HCT116 (cell line): ENCODE measurements around the gene ZNF784. TPM values are rescaled to one million over a fixed set of nuclear protein-coding genes. Genes with fewer than 3 reads are reported as not detected.

Experiments
- ATAC-seq: fragments of 200-7000 bp; cut with Tn5 transposase; 2 replicates; pipeline ENCODE4 v1.9.1; 2020; ENCODE audit warnings: mild to moderate bottlenecking, moderate library complexity
- BruUV-seq: library from RNA; stranded (reverse); fragments of 400-500 nt; replicated peaks from 2 replicates; lab custom pipeline; 2021; lab: Mats Ljungman, UMichigan
- CTCF ChIA-PET: fragments of 300-600 bp; sonication (Branson Sonifier 250); formaldehyde crosslinking; loops from one replicate; lab custom pipeline; 2021; ENCODE audit warnings: antibody characterized with exemption; lab: Charles Lee
- POLR2A ChIA-PET: fragments of 300-600, 350-600 bp; sonication (Branson Sonifier 250); formaldehyde crosslinking; loops from one replicate; lab custom pipeline; 2021; ENCODE audit warnings: antibody characterized with exemption; lab: Charles Lee
- RAD21 ChIA-PET, 2 experiments: fragments of 300-600 bp; sonication (Branson Sonifier 250); formaldehyde crosslinking; loops; one replicate each; lab custom pipeline; 2023; ENCODE audit warnings: low total read pairs in 2 of 2; ENCODE audit not compliant: uncharacterized antibody in 2 of 2, unreplicated experiment in 2 of 2, low non-redundant PET in 1 of 2; lab: Charles Lee
- DNase-seq: peaks from one replicate; pipeline ENCODE4 v3.0.0-alpha.2; 2010; ENCODE audit warnings: low read depth, low spot score
- H2AFZ ChIP-seq: fragments of 200-600 bp; shearing (Covaris generic), sonication (generic); 2 replicates; pipeline ENCODE4 v1.6.1; 2017; ENCODE audit warnings: low read depth, mixed run types, mixed read lengths, antibody characterized with exemption, low read length; ENCODE audit not compliant: poor library complexity, severe bottlenecking
- H3K27ac ChIP-seq: 2 replicates; pipeline ENCODE4 v1.5.1; 2012; ENCODE audit warnings: low read depth, low read length
- H3K27me3 ChIP-seq: fragments of 200-600 bp; sonication (generic); 2 replicates; pipeline ENCODE4 v1.6.1; 2016; ENCODE audit warnings: mixed run types, low read length, mixed read lengths; ENCODE audit not compliant: insufficient read depth
- H3K36me3 ChIP-seq, 2 experiments: fragments of 200-500 bp in 1 of 2; fragments of 200-600 bp in 1 of 2; sonication (Bioruptor generic) in 1 of 2; sonication (generic) in 1 of 2; 2 replicates each; pipeline versions ENCODE4 v1.5.1 to v1.6.1; 2014 to 2016; ENCODE audit warnings: low read length in 2 of 2, inconsistent platforms in 1 of 2, mixed read lengths in 1 of 2, mixed run types in 1 of 2; ENCODE audit not compliant: insufficient read depth in 2 of 2, control insufficient read depth in 1 of 2
- H3K4me1 ChIP-seq, 2 experiments: fragments of 200-600 bp in 1 of 2; sonication (generic) in 1 of 2; 2 replicates each; pipeline versions ENCODE4 v1.5.1 to v1.6.1; 2012 to 2017; ENCODE audit warnings: low read length in 2 of 2, inconsistent platforms in 1 of 2, mild to moderate bottlenecking in 1 of 2, mixed read lengths in 1 of 2, mixed run types in 1 of 2, moderate library complexity in 1 of 2; ENCODE audit not compliant: insufficient read depth in 2 of 2, control insufficient read depth in 1 of 2
- H3K4me2 ChIP-seq: fragments of 200-600 bp; sonication (generic); 2 replicates; pipeline ENCODE4 v1.6.1; 2017; ENCODE audit warnings: mixed run types, low read length, mixed read lengths
- H3K4me3 ChIP-seq, 2 experiments: fragments of 200-600 bp in 1 of 2; sonication (generic) in 1 of 2; replicated peaks in 1 of 2; 2 replicates each; pipeline ENCODE4 v1.5.1; 2011 to 2016; ENCODE audit warnings: low read length in 2 of 2, control low read depth in 1 of 2, low read depth in 1 of 2, mild to moderate bottlenecking in 1 of 2, mixed read lengths in 1 of 2, mixed run types in 1 of 2
- H3K79me2 ChIP-seq: fragments of 200-600 bp; sonication (generic); 2 replicates; pipeline ENCODE4 v1.6.1; 2017; ENCODE audit warnings: mild to moderate bottlenecking, mixed run types, low read length, moderate library complexity, mixed read lengths; ENCODE audit not compliant: insufficient read depth
- H3K9ac ChIP-seq: fragments of 200-600 bp; sonication (generic); 2 replicates; pipeline ENCODE4 v1.6.1; 2016; ENCODE audit warnings: low read length, mixed read lengths
- H3K9me2 ChIP-seq: fragments of 200-600 bp; sonication (generic), shearing (Covaris generic); 2 replicates; pipeline ENCODE4 v1.6.1; 2017; ENCODE audit warnings: mixed run types, mild to moderate bottlenecking, moderate library complexity; ENCODE audit not compliant: insufficient read depth
- H3K9me3 ChIP-seq, 2 experiments: fragments of 200-500 bp in 1 of 2; fragments of 200-600 bp in 1 of 2; sonication (Bioruptor generic) in 1 of 2; sonication (generic) in 1 of 2; 2 replicates each; pipeline ENCODE4 v1.6.1; 2014 to 2017; ENCODE audit warnings: low read length in 2 of 2, mixed read lengths in 2 of 2, inconsistent platforms in 1 of 2, low read depth in 1 of 2, mild to moderate bottlenecking in 1 of 2, mixed run types in 1 of 2, moderate library complexity in 1 of 2; ENCODE audit not compliant: control insufficient read depth in 1 of 2, insufficient read depth in 1 of 2
- H4K20me1 ChIP-seq: fragments of 200-600 bp; sonication (generic), shearing (Covaris generic); 2 replicates; pipeline ENCODE4 v1.6.1; 2017; ENCODE audit warnings: mixed run types, mild to moderate bottlenecking, moderate library complexity; ENCODE audit not compliant: insufficient read depth
- CBX3 ChIP-seq: IDR thresholded peaks from 2 replicates; pipeline ENCODE4 v1.6.1; 2012; ENCODE audit warnings: low read depth
- CEBPB ChIP-seq: IDR thresholded peaks from 2 replicates; pipeline ENCODE4 v1.6.1; 2012; ENCODE audit warnings: low read depth
- EGR1 ChIP-seq: IDR thresholded peaks from 2 replicates; pipeline ENCODE4 v1.6.1; 2012; ENCODE audit warnings: low read depth
- ELF1 ChIP-seq: IDR thresholded peaks from 2 replicates; pipeline ENCODE4 v1.6.1; 2012; ENCODE audit warnings: low read depth, borderline replicate concordance
- EZH2 ChIP-seq: fragments of 200-600 bp; sonication (generic); IDR thresholded peaks from 2 replicates; pipeline ENCODE4 v1.6.1; 2017; ENCODE audit warnings: antibody characterized with exemption, mixed run types
- EZH2phosphoT487 ChIP-seq: fragments of 200-600 bp; IDR thresholded peaks from 2 replicates; pipeline ENCODE4 v1.6.1; 2018; ENCODE audit warnings: antibody characterized with exemption, borderline replicate concordance
- FOSL1 ChIP-seq: IDR thresholded peaks from 2 replicates; pipeline ENCODE4 v1.6.1; 2012; ENCODE audit warnings: low read depth
- JUND ChIP-seq: IDR thresholded peaks from 2 replicates; pipeline ENCODE4 v1.6.1; 2012
- POLR2AphosphoS5 ChIP-seq: IDR thresholded peaks from 2 replicates; pipeline ENCODE4 v1.6.1; 2011; ENCODE audit warnings: mild to moderate bottlenecking, low read depth, low read length, moderate library complexity
- SIN3A ChIP-seq: IDR thresholded peaks from 2 replicates; pipeline ENCODE4 v1.6.1; 2012; ENCODE audit warnings: low read depth
- TCF7L2 ChIP-seq: IDR thresholded peaks from 2 replicates; pipeline ENCODE4 v1.7.0; 2011; ENCODE audit warnings: borderline replicate concordance, inconsistent platforms; ENCODE audit not compliant: insufficient read depth, insufficient read length; ENCODE audit errors: extremely low read depth
- ZNF274 ChIP-seq: fragments of 200-500 bp; sonication (Bioruptor generic); IDR thresholded peaks from 2 replicates; pipeline ENCODE4 v1.6.1; 2014; ENCODE audit warnings: mild to moderate bottlenecking, low read depth, low read length, inconsistent platforms
- intact Hi-C: fragments of 100-400 bp; cut with micrococcal nuclease; formaldehyde crosslinking; loops from 2 replicates; pipeline ENCODE4 v1.10.0; 2022
- total RNA-seq: library from RNA; stranded (reverse); gene quantifications from one replicate; pipeline ENCODE4 v1.2.1, GENCODE V29; 2021; ENCODE audit not compliant: unreplicated experiment
- TF ChIP-seq, protein P1 (sequence below), 3 experiments: fragments of 200-600 bp in 1 of 3; sonication (generic) in 1 of 3; IDR thresholded peaks in 2 of 3; conservative IDR thresholded peaks in 1 of 3; 2 replicates each; pipeline ENCODE4 v1.5.1; 2012 to 2017; ENCODE audit warnings: low read depth in 2 of 3, low read length in 2 of 3, antibody characterized with exemption in 1 of 3, borderline replicate concordance in 1 of 3, control low read depth in 1 of 3, mild to moderate bottlenecking in 1 of 3, mixed read lengths in 1 of 3, mixed run types in 1 of 3, moderate library complexity in 1 of 3; ENCODE audit not compliant: insufficient read depth in 1 of 3
- TF ChIP-seq, protein P2 (sequence below): IDR thresholded peaks from 2 replicates; pipeline ENCODE4 v1.6.1; 2012
- TF ChIP-seq, protein P3 (sequence below): IDR thresholded peaks from 2 replicates; pipeline ENCODE4 v1.6.1; 2012; ENCODE audit warnings: low read depth
- TF ChIP-seq, protein P4 (sequence below): IDR thresholded peaks from 2 replicates; pipeline ENCODE4 v1.6.1; 2011; ENCODE audit warnings: mild to moderate bottlenecking, low read length, moderate library complexity; ENCODE audit not compliant: insufficient replicate concordance; ENCODE audit errors: extremely low read depth

The ZNF784 gene
- total RNA-seq, 1 experiment from 2014 or later: 5.3 TPM

DNA sequence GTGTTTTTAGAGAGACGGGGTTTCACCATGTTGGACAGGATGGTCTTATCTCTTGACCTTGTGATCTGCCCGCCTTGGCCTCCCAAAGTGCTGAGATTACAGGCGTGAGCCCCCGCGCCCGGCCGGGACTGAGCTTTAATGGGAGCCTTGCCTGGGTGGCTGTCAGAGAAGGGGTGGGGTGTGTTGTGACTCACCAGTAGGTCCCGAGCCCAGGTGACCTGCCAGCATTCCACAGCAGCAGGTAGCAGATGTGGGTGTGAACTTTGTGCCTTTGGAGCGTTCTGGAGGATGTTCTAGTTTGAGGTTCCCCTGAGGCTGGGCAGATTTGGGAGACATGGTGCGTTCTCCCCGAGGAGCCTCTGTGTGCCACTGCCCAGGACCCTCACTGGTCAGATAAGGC, 43.6 kb upstream of the ZNF784 start:
- Histone ChIP-seq H3K36me3 (peaks cover 42 to 65% of the 10 kb centered on the region in 2 experiments), H3K27ac (no peak overlapping the region), H3K27me3 (no peaks in the 10 kb centered on the region), H4K20me1 (peaks cover 7% of the 10 kb centered on the region; the same call in 1 of the 2 replicates), H2AFZ (no peak overlapping the region), H3K4me3 (no peak overlapping the region), H3K4me2 (no peak overlapping the region; the same call in 1 of the 2 replicates), H3K9me3 (no peaks in the 10 kb centered on the region), H3K9me2 (no peaks in the 10 kb centered on the region), H3K9ac (no peak overlapping the region), H3K79me2 (peaks cover 99% of the 10 kb centered on the region), H3K4me1 (peaks cover 5 to 34% of the 10 kb centered on the region in 2 experiments; a peak in 3 of 4 replicates)
- TF ChIP-seq EGR1 (no peak), FOSL1 (no peak), SIN3A (no peak), EZH2 (no peak), EZH2phosphoT487 (no peak), POLR2AphosphoS5 (no peak), TCF7L2 (no peak), ZNF274 (no peak), JUND (no peak), ELF1 (no peak), CEBPB (no peak), CBX3 (no peak)
- TF ChIP-seq, protein P1, sequence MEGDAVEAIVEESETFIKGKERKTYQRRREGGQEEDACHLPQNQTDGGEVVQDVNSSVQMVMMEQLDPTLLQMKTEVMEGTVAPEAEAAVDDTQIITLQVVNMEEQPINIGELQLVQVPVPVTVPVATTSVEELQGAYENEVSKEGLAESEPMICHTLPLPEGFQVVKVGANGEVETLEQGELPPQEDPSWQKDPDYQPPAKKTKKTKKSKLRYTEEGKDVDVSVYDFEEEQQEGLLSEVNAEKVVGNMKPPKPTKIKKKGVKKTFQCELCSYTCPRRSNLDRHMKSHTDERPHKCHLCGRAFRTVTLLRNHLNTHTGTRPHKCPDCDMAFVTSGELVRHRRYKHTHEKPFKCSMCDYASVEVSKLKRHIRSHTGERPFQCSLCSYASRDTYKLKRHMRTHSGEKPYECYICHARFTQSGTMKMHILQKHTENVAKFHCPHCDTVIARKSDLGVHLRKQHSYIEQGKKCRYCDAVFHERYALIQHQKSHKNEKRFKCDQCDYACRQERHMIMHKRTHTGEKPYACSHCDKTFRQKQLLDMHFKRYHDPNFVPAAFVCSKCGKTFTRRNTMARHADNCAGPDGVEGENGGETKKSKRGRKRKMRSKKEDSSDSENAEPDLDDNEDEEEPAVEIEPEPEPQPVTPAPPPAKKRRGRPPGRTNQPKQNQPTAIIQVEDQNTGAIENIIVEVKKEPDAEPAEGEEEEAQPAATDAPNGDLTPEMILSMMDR (IDR thresholded peaks at IDR 0.05 in 2 of 3, conservative IDR thresholded peaks at IDR 0.05 in 1 of 3; ENCODE audit: borderline replicate concordance in 1 of 3, insufficient read depth in 1 of 3, low read depth in 2 of 3, low read length in 2 of 3): no peak
- TF ChIP-seq, protein P2, sequence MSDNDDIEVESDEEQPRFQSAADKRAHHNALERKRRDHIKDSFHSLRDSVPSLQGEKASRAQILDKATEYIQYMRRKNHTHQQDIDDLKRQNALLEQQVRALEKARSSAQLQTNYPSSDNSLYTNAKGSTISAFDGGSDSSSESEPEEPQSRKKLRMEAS: no peak
- TF ChIP-seq, protein P3, sequence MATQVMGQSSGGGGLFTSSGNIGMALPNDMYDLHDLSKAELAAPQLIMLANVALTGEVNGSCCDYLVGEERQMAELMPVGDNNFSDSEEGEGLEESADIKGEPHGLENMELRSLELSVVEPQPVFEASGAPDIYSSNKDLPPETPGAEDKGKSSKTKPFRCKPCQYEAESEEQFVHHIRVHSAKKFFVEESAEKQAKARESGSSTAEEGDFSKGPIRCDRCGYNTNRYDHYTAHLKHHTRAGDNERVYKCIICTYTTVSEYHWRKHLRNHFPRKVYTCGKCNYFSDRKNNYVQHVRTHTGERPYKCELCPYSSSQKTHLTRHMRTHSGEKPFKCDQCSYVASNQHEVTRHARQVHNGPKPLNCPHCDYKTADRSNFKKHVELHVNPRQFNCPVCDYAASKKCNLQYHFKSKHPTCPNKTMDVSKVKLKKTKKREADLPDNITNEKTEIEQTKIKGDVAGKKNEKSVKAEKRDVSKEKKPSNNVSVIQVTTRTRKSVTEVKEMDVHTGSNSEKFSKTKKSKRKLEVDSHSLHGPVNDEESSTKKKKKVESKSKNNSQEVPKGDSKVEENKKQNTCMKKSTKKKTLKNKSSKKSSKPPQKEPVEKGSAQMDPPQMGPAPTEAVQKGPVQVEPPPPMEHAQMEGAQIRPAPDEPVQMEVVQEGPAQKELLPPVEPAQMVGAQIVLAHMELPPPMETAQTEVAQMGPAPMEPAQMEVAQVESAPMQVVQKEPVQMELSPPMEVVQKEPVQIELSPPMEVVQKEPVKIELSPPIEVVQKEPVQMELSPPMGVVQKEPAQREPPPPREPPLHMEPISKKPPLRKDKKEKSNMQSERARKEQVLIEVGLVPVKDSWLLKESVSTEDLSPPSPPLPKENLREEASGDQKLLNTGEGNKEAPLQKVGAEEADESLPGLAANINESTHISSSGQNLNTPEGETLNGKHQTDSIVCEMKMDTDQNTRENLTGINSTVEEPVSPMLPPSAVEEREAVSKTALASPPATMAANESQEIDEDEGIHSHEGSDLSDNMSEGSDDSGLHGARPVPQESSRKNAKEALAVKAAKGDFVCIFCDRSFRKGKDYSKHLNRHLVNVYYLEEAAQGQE: no peak
- TF ChIP-seq, protein P4, sequence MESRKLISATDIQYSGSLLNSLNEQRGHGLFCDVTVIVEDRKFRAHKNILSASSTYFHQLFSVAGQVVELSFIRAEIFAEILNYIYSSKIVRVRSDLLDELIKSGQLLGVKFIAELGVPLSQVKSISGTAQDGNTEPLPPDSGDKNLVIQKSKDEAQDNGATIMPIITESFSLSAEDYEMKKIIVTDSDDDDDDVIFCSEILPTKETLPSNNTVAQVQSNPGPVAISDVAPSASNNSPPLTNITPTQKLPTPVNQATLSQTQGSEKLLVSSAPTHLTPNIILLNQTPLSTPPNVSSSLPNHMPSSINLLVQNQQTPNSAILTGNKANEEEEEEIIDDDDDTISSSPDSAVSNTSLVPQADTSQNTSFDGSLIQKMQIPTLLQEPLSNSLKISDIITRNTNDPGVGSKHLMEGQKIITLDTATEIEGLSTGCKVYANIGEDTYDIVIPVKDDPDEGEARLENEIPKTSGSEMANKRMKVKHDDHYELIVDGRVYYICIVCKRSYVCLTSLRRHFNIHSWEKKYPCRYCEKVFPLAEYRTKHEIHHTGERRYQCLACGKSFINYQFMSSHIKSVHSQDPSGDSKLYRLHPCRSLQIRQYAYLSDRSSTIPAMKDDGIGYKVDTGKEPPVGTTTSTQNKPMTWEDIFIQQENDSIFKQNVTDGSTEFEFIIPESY: no peak
- ChIA-PET RAD21 (no interaction called here), POLR2A (no interaction called here), CTCF (no interaction called here)
- no TSS peak for BruUV-seq
- DNase-seq (no peak), ATAC-seq (peak; percentile 62)
- intact Hi-C loops: no loop called here
